Astrocyte of the cerebellum (primary cell): Measurements from ENCODE around the gene NAA38.

Source experiments
- DNase-seq: peaks from one replicate; pipeline ENCODE4 v3.0.0-alpha.2; 2011; ENCODE audit warnings: low read depth
- H3K4me3 ChIP-seq: 2 replicates; pipeline ENCODE4 v1.5.1; 2011; ENCODE audit warnings: mild to moderate bottlenecking, low read depth, low read length, moderate library complexity
- CTCF ChIP-seq: IDR thresholded peaks from 2 replicates; pipeline ENCODE4 v1.5.1; 2012; ENCODE audit warnings: low read length, low read depth, moderate library complexity, mild to moderate bottlenecking; ENCODE audit errors: missing control alignments
- in situ Hi-C: cut with HindIII; loops from 2 replicates; pipeline ENCODE4 v1.10.0; 2017; ENCODE audit warnings: low sequenced_read_pairs

The NAA38 gene

GRCh38 chr17:7844292-7845154, 12.8 kb downstream of the NAA38 start:
- H3K4me3 ChIP-seq = peak overlapping the region; percentile 70
- TF ChIP-seq CTCF = no peak
- in situ Hi-C loops = no loop called here
- peak; percentile 85 for DNase-seq

- no peak for TF ChIP-seq CTCF
Measured at GRCh38 chr17:7843536-7844291, 13.6 kb downstream of the NAA38 start.

GRCh38 chr17:7843257-7843535, 14.2 kb downstream of the NAA38 start:
- TF ChIP-seq CTCF = no peak
- H3K4me3 ChIP-seq = peak overlapping the region; percentile 70
- no peak for DNase-seq
- in situ Hi-C loops = no loop called here

More at GRCh38 chr17:7843536-7844291, 13.6 kb downstream of the NAA38 start:
- in situ Hi-C loops = no loop called here
- H3K4me3 ChIP-seq = peak overlapping the region; percentile 70
- no peak for DNase-seq

DNA sequence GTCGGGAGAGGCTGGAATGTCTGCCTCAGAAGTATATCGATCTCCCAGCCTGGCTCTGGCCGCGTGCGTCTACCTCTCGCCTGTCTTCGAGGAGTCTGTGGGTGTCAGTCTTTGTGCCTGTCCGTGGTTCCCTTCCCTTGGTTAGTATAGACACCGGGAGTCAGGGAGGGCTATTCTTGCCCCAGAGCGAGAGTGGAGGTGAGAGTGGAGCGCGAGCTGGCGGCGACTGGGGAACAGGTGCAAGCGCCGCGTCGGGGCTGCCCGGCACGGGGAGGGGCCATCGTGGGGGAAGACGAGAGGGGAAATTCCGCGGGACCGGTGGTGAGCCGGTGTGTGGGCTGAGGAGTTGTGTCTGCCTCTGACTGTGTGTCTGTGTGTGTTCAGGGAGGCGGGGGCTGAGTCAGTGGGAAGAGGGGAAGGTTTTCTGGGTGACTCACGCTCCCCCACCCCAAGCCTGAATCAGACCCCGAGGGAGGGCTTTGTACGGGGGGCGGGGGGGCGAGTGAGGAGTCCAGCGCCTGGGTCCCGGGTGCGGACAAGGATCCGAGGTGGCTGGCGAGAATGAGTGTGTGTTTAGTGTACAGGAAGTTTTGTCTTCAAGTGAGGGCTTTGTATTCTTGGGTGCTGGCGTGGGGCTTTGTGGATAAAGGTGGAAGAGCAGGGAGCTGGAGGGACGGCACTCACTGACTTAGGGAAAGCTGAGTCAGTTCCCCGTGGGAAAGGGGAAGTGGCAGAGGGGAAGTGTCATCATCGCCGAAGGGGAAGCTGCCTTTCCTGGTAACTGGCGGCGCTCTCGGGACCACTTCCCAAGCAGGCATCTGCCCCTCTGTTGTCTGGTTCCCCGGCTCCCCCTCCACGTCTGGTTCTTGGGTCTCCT, 14.7 kb downstream of the NAA38 start:
- H3K4me3 ChIP-seq = peak overlapping the region; percentile 70
- in situ Hi-C loops = no loop called here
- TF ChIP-seq CTCF = no peak
- no peak for DNase-seq

DNA sequence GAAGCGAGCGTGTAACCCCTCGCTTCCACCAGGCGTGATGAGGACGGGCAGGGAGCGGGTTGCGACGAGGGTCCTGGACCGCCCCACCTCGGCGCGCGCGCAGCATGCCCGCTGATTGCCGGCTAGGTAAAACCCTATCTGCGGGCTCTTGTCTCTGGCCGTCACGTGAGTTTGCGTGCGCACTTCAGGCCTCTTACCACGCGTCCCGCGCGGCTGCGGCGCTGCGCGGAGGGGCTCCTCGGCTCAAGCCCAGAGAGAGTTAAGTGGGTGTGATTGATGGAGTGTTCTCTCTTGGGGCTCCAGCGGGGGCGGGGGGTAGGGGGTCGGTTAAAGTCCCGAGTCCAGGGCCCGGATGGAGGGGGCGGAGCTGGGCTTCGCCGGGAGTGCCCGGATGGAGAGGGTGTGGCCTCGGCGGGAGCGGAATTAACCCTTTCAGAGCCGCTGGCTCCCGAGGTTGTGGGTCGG, 15.4 kb downstream of the NAA38 start:
- in situ Hi-C loops = no loop called here
- H3K4me3 ChIP-seq = peak overlapping the region; percentile 70
- DNase-seq = peak; percentile 59
- TF ChIP-seq CTCF = no peak

GRCh38 chr17:7841396-7841914, 15.9 kb downstream of the NAA38 start:
- peak overlapping the region; percentile 70 for H3K4me3 ChIP-seq
- peak; percentile 66 for DNase-seq
- in situ Hi-C loops = no loop called here
- no peak for TF ChIP-seq CTCF
